ENCODE results near the gene PPIP5K1.

PPIP5K1 gene

GRCh38 chr15:43487271-43487895 is 102.6 kb downstream of the PPIP5K1 start:
- no peak for DNase-seq

GRCh38 chr15:43484455-43484854 is 105.6 kb downstream of the PPIP5K1 start:
- DNase-seq: no peak
